Fibroblast of skin of abdomen (primary cell): ENCODE data around the gene EIF1.

Experiments
- DNase-seq: peaks from one replicate; pipeline ENCODE4 v3.0.0-alpha.2; 2013

Gene EIF1

DNA sequence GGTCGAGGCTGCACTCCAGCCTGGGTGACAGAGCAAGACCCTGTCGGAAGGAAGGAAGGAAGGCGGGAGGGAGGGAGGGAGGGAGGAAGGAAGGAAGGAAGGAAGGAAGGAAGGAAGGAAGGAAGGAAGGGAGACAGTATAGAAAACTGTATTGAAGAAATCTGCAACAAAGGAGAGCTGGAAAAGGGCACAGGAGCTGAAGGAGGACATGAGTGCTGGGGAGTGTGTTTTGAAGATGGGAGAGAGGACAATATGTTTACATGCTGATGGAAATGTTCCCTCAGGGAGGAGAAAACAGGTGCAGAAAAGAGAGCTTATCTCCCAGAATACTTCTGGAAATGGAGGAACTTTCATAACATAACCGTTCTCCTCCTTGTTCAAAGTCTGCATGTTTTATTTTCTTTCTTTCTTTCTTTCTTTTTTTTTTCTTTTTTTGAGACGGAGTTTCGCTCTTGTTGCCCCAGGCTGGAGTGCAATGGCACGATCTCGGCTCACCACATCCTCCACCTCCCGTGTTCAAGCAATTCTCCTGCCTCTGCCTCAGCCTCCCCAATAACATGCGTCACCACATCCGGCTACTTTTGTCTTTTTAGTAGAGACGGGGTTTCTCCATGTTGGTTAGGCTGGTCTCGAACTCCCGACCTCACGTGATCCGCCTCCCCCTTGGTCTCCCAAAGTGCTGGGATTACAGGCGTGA, 48.4 kb downstream of the EIF1 start:
- DNase-seq = no peak

DNA sequence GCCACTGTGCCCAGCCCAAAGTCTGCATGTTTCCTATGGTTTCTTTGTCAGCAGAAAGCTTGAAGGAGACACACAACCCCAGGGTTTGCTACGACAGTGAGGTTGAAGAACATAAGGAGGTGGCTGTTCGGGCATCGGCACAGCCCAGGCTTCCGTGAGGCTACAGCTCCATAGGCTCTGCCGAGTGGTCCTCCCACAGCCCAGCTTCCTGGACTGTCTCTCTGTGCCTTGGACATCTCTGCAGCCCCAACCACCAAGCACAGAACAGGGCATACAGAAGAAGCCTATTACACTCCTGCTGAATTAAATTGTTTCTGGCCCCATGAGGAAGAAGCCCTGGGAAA, 49.0 kb downstream of the EIF1 start:
- no peak for DNase-seq

DNA sequence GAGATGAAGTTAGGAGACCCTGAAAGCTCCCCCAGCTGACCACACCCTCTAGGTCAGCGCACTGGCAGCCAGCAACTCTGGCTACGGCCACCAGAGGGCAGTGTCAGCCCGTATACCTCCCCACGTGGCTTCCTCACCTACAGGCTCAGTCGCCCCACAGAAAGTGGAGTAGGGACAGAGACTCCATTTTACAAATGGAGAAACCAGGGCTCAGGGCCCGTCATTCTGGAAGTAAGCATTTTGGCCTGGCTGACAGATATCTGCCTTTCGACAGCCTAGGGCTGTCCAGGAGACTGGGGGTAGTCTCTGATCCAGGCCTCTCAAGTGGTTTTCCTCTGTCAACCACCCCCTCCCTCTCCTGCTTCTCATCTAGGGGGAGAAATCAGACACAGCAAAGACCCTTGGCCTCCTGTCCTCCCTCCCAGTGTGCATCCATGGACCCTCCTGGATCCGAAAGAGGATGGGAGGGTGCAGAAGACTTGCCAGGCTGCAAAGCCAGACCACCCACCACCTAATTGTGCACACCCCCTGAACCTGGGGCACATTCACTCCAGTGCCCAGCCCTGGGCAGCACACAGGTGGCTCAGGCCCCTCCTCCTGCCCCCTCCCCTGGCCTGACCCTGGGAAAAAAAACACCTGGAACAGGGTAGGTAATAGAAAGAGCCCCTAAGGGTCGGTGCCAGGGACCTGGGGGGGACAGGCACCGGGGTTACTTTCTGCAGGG, 49.6 kb downstream of the EIF1 start:
- peak; percentile 76 for DNase-seq

DNA sequence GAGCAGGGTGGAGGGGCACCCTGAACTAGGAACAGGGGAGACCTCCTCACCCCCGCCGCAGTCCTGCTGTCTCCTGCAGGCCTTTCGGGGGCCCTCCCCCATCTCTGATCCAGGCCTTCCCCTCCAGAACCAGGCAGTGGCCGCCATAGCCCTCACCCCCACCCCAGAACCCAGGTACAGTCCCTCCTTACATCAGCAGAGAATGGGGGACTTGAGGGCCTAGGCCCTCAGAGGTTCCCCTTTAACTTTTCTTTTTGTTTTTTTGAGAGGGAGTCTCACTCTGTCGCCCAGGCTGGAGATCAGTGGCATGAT, 50.1 kb downstream of the EIF1 start:
- DNase-seq = no peak

DNA sequence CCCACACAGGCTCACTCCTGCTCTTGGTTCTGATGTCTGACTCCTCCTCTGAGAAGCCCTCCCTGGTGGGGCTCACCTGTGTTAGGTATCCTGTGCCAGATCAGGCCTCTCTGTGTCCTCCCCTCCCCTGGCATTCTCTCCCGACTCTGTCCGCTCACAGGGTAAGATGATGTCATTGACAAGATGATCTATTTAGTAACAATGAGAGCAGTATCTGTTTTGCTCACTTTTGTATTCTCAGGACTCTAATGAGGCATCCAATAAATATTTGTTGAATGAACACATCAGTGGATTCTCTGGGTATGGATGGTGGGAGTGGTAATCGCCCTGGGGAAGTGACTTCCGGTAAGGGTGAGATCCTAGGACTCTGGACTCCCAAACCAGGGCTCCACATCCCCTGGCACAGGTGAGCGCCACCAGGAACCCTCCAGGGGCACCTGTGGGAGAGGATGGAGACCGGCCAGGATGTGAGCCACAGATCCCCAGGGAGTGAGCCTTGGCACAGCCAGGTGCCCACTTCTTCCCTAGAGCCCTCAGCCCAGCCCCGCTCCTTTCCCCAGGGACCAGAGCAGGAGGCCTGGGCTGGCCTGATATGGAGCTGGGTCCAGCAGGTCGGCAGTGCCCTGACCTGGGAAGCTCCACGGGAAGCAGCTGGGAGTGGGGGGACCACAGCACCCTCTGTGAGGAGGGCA, 51.1 kb downstream of the EIF1 start:
- DNase-seq = peak; percentile 39

DNA sequence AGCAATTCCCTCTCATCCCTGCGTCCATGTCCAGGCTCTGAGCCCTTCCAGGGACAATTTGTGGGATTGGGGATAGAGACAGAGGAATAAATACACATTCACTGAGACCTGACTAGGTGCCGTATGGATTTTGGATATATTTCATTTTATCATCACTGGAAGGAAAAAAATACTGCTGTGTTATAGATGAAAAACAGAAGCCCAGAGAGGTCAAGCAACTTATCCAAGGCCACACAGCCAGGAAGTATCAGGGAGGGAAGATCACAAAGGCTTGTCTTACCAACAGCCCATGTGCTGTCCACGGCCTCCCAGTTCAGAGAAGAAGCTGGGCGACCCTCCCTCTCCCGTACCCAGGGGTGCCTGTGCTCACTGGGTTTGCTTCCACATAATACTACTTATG, 51.8 kb downstream of the EIF1 start:
- no peak for DNase-seq

DNA sequence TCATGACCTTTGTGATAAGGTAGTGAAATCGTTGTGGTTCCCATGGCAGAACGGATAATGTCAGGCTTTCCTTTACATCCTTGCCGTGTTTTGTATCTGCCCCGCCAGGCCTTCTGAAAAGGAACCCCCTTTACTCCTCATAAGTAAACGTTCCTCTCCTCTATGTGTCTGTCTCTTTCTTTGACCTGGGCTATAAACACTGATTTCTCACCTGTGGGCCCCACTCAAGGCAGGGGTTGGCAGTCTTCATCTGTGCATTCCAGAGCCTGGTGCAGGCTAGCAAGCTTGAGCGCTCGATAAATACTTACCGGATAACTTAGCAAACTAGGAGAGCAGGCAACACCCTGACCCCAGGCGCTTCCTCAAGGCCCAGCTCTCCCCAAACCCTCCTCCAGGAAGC, 53.0 kb downstream of the EIF1 start:
- DNase-seq = no peak
